Colonic mucosa (tissue), 4 donors: ENCODE measurements around the gene PIP5K1C. TPM values are rescaled to one million over a fixed set of nuclear protein-coding genes. Genes with fewer than 3 reads are reported as not detected.

Experiments
- DNase-seq: peaks from one replicate; pipeline ENCODE4 v3.0.0-alpha.2; 2020
- H3K27ac ChIP-seq: fragments of 200-600 bp; one replicate; pipeline ENCODE4 v1.8.0; 2021
- H3K27me3 ChIP-seq: fragments of 200-600 bp; one replicate; pipeline ENCODE4 v1.8.0; 2021
- H3K36me3 ChIP-seq: fragments of 200-600 bp; one replicate; pipeline ENCODE4 v1.8.0; 2021
- H3K4me1 ChIP-seq: fragments of 200-600 bp; one replicate; pipeline ENCODE4 v1.8.0; 2021; ENCODE audit warnings: mild to moderate bottlenecking
- H3K4me3 ChIP-seq: fragments of 200-600 bp; one replicate; pipeline ENCODE4 v1.8.0; 2021
- H3K9ac ChIP-seq, 2 donors: one replicate each; pipeline ENCODE4 v1.7.0; 2013; ENCODE audit warnings: control low read depth in 2 of 2, low read depth in 2 of 2, low read length in 2 of 2
- H3K9me3 ChIP-seq: fragments of 200-600 bp; one replicate; pipeline ENCODE4 v1.8.0; 2021
- intact Hi-C: fragments of 100-400 bp; cut with DNase I; formaldehyde crosslinking; loops from one replicate; pipeline ENCODE4 v1.14.1; 2022
- total RNA-seq, 2 donors: library from RNA; stranded (reverse); fragmentation: NEBNext Ultra II Directional in 1 of 2; extraction: Animal tissue kit (Norgen Biotek cat#: 25700) in 1 of 2; gene quantifications; one replicate each; pipeline ENCODE4 v1.2.1, GENCODE V29; 2021
- TF ChIP-seq, protein P1 (sequence below): fragments of 200-600 bp; IDR thresholded peaks from one replicate; pipeline ENCODE4 v1.8.0; 2022; ENCODE audit warnings: antibody characterized with exemption, mild to moderate bottlenecking
- donor health status: healthy.
- donor health status: DM: no; HTN: no; CAD: no.
- donor health status: DM: no; HTN: no; CAD: no.

Gene PIP5K1C
- total RNA-seq, 2 donors from 2014 or later = 22.8 to 31.2 TPM

DNA sequence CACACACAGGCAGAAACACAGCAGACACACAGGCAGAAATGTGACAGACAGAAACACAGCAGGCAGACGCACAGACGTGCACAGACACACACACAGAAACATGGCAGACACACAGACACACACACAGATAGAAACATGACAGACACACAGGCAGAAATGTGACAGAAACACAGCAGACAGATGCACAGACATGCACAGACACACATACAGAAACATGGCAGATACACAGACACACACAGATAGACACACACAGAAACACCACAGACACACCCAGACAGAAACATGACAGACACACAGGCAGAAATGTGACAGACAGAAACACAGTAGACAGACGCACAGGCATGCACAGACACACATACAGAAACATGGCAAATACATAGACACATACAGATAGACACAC lies 94.9 kb downstream of the PIP5K1C start:
- intact Hi-C loops = no loop called here
- Histone ChIP-seq H3K4me1 (peaks cover 18% of the 10 kb centered on the region), H3K9ac (peak overlapping the region in 1 of 2 donors; percentile 55), H3K36me3 (no peaks in the 10 kb centered on the region), H3K4me3 (no peak overlapping the region), H3K27me3 (no peaks in the 10 kb centered on the region), H3K9me3 (no peaks in the 10 kb centered on the region), H3K27ac (no peak overlapping the region)
- TF ChIP-seq, protein P1, sequence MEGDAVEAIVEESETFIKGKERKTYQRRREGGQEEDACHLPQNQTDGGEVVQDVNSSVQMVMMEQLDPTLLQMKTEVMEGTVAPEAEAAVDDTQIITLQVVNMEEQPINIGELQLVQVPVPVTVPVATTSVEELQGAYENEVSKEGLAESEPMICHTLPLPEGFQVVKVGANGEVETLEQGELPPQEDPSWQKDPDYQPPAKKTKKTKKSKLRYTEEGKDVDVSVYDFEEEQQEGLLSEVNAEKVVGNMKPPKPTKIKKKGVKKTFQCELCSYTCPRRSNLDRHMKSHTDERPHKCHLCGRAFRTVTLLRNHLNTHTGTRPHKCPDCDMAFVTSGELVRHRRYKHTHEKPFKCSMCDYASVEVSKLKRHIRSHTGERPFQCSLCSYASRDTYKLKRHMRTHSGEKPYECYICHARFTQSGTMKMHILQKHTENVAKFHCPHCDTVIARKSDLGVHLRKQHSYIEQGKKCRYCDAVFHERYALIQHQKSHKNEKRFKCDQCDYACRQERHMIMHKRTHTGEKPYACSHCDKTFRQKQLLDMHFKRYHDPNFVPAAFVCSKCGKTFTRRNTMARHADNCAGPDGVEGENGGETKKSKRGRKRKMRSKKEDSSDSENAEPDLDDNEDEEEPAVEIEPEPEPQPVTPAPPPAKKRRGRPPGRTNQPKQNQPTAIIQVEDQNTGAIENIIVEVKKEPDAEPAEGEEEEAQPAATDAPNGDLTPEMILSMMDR = no peak
- no peak for DNase-seq

DNA sequence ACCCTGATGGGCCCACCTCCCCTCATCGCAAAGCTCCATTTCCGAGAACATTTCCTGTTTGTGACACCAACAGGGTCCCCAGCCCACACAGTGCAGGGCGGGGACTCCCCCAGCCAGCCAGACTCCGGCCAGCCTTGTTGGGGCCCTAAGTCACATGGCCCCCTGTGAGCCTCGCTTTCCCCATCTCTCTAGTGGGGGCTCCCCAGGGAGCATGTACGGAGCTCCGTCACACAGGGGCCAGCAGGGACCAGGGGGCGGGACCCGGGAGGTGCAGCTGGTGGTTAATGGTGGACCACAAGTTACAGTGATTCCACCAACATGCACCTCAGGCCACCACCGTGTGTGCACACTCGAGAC lies 95.3 kb downstream of the PIP5K1C start:
- no peaks in the 10 kb centered on the region for H3K9me3 ChIP-seq
- no peak for DNase-seq
- H3K4me1 ChIP-seq = peaks cover 18% of the 10 kb centered on the region
- H3K27ac ChIP-seq = no peak overlapping the region
- H3K36me3 ChIP-seq = no peaks in the 10 kb centered on the region
- no peak overlapping the region for H3K4me3 ChIP-seq
- H3K27me3 ChIP-seq = no peaks in the 10 kb centered on the region
- TF ChIP-seq, protein P1 = no peak
- H3K9ac ChIP-seq = no peak overlapping the region
- intact Hi-C loops = no loop called here

DNA sequence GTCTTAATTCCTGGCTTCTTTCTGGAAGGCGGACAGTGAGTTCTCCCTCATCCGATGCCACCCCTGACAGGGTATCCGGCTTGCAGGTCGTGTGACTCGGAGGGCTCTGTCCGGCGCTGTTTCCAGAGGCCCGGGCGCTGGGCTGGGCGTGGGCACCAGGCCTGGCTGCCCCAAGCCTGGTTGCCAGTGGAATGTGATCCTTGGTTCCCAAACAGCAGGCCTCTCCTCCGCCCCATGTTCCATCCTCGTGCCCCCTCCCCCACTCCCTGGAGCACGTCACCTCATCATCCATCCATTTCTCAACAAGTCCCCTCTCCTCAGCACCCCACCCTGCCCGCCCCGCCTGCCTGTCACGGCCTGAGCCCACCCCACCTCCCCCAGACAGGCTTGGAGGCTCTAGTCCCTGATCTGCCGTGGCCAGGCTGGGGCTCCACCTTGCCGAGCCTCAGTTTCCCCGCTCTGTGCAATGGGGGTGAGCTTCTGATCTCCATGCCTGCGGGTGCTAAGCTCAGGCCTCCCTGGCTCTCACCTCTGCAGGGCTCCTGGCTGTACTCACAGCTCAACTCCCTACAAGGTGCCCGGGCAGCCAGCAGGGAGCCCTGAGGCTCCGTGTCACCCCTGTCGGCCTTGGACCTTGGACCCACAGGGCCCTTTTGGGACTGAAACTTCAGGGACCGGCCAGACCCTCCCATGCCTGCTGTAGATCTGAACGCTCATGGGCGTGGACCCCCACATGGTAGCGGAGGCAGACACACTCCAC lies 95.9 kb downstream of the PIP5K1C start:
- Histone ChIP-seq H3K27ac (no peak overlapping the region), H3K9me3 (no peaks in the 10 kb centered on the region), H3K4me3 (no peak overlapping the region), H3K9ac (no peak overlapping the region), H3K36me3 (no peaks in the 10 kb centered on the region), H3K4me1 (peaks cover 18% of the 10 kb centered on the region), H3K27me3 (no peaks in the 10 kb centered on the region)
- TF ChIP-seq, protein P1 = no peak
- intact Hi-C loops = no loop called here
- DNase-seq = no peak

DNA sequence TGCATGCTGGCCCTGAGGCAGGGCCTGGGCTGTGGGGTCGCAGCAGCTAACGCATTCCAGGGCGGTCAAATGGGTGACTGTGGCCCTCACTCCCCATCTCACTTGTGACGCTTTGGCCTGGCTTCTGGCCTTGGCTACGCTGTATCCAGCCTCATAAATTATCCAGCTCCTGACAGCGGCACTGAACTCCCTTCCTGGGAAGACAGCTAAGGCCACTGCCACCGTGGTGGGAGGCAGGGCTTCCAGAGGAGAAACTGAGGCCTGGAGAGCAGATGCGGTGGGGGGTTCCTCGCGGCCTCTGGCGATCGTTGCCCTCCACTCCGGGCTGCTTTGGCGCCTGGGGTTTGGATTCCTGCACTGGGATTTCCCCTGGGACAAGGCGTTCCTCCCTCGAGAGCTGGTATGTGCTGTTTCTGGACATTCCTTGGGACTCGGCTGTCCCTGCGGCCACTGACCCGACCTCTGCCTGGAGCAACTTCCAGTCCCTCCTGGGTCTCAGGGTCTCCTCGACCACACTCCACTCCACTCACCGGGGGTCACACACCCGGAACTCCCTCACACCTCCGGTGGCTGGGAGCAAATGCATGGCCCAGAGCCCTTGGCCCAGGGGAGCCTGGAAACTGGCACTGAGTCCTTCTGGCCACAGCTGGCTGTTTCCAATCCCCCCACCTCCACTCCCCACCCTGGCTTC lies 97.0 kb downstream of the PIP5K1C start:
- no peak for DNase-seq
- no peaks in the 10 kb centered on the region for H3K27me3 ChIP-seq
- TF ChIP-seq, protein P1 = no peak
- H3K4me3 ChIP-seq = no peak overlapping the region
- H3K9me3 ChIP-seq = no peaks in the 10 kb centered on the region
- no peaks in the 10 kb centered on the region for H3K36me3 ChIP-seq
- H3K9ac ChIP-seq = peak overlapping the region in 1 of 2 donors; percentile 34
- intact Hi-C loops = no loop called here
- peaks cover 18% of the 10 kb centered on the region for H3K4me1 ChIP-seq
- no peak overlapping the region for H3K27ac ChIP-seq

DNA sequence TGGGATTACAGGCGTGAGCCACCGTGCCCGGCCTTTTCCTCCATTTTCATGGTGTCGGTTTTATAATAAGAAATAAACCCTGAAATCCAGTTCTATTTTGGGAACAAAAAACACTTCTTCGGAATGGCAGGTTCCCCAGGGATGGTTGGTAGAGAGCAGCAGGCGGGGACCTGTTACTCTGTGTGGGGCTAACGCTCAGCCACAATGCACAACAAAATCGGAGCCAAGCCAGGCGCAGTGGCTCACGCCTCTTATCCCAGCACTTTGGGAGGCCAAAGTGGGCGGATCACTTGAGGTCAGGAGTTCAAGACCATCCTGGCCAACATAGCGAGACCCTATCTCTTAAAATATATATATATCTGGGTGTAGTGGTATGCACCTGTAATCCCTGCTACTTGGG lies 99.2 kb downstream of the PIP5K1C start:
- Histone ChIP-seq H3K27ac (no peak overlapping the region), H3K4me3 (no peak overlapping the region), H3K36me3 (no peaks in the 10 kb centered on the region), H3K4me1 (peaks cover 3% of the 10 kb centered on the region), H3K9me3 (no peaks in the 10 kb centered on the region), H3K9ac (no peak overlapping the region), H3K27me3 (no peaks in the 10 kb centered on the region)
- DNase-seq = no peak
- intact Hi-C loops = no loop called here
- TF ChIP-seq, protein P1 = no peak
